ENCODE results near the gene SLC4A5. TPM values are rescaled to one million over a fixed set of nuclear protein-coding genes. Genes with fewer than 3 reads are reported as not detected.

The SLC4A5 gene
- total and polyA plus RNA-seq, 2 of the 8 experiments (the other 6 are each of a cell fraction or from before 2014, with no cell fraction given), result 0.42 to 0.52 TPM

GRCh38 chr2:74278694-74279093 is 64.5 kb downstream of the SLC4A5 start (continued):
- TF ChIP-seq KDM4A (IDR thresholded peaks at IDR 0.05; ENCODE audit: low read depth, low read length, severe bottlenecking), result no peak

All from H1 (cell line).